ENCODE measurements around the gene C11orf16. TPM values are rescaled to one million over a fixed set of nuclear protein-coding genes. Genes with fewer than 3 reads are reported as not detected.

Gene C11orf16
- total and polyA plus RNA-seq, 2 experiments from 2014 or later: not detected

- Histone ChIP-seq H2AFZ (no peak overlapping the region), H4K20me1 (ENCODE audit: insufficient read depth, poor library complexity, severe bottlenecking) (no peaks in the 10 kb centered on the region), H3K36me3 (replicated peaks; ENCODE audit: insufficient read depth, low read depth) (no peaks in the 10 kb centered on the region), H3K4me1 (ENCODE audit: insufficient read depth) (no peaks in the 10 kb centered on the region), H3K4me2 (no peak overlapping the region), H3K27me3 (no peaks in the 10 kb centered on the region), H3K4me3 (no peak overlapping the region), H3K9me2 (replicated peaks; ENCODE audit: insufficient read depth) (no peaks in the 10 kb centered on the region), H3K9me3 (ENCODE audit: low read depth) (no peaks in the 10 kb centered on the region), H3K27ac (no peak overlapping the region), H3K79me2 (no peaks in the 10 kb centered on the region)
- 100% methylated on average over 5 of the region's 5 CpGs for WGBS (ENCODE audit: low lambda C conversion rate, missing lambda C conversion rate)
- no peak for TF ChIP-seq EZH2phosphoT487 (IDR thresholded peaks at IDR 0.05; ENCODE audit: low read depth, severe bottlenecking, unreplicated experiment)
- TF ChIP-seq EZH2 (IDR thresholded peaks at IDR 0.05; ENCODE audit: borderline replicate concordance): no peak
- TF ChIP-seq CTCF (IDR thresholded peaks at IDR 0.05; ENCODE audit: poor library complexity): no peak
- no peak for DNase-seq (ENCODE audit: low spot score)
Measured at GRCh38 chr11:8925711-8926110, 7.0 kb downstream of the C11orf16 start.

- Histone ChIP-seq H3K4me2 (no peak overlapping the region), H3K9me3 (ENCODE audit: low read depth) (no peaks in the 10 kb centered on the region), H3K9me2 (replicated peaks; ENCODE audit: insufficient read depth) (no peaks in the 10 kb centered on the region), H3K4me1 (ENCODE audit: insufficient read depth) (no peaks in the 10 kb centered on the region), H3K27me3 (no peaks in the 10 kb centered on the region), H2AFZ (no peak overlapping the region), H3K36me3 (replicated peaks; ENCODE audit: insufficient read depth, low read depth) (no peaks in the 10 kb centered on the region), H3K4me3 (no peak overlapping the region), H4K20me1 (ENCODE audit: insufficient read depth, poor library complexity, severe bottlenecking) (no peaks in the 10 kb centered on the region), H3K79me2 (no peaks in the 10 kb centered on the region), H3K27ac (no peak overlapping the region)
- 92% methylated on average over 5 of the region's 5 CpGs for WGBS (ENCODE audit: low lambda C conversion rate, missing lambda C conversion rate)
- TF ChIP-seq CTCF (IDR thresholded peaks at IDR 0.05; ENCODE audit: poor library complexity) (no peak), EZH2 (IDR thresholded peaks at IDR 0.05; ENCODE audit: borderline replicate concordance) (no peak), EZH2phosphoT487 (IDR thresholded peaks at IDR 0.05; ENCODE audit: low read depth, severe bottlenecking, unreplicated experiment) (no peak)
- no peak for DNase-seq (ENCODE audit: low spot score)
Measured at GRCh38 chr11:8922691-8923090, 10.1 kb downstream of the C11orf16 start.

GRCh38 chr11:8917157-8917825, 15.5 kb downstream of the C11orf16 start:
- peak; percentile 62 for DNase-seq (ENCODE audit: low spot score)
- Histone ChIP-seq H4K20me1 (ENCODE audit: insufficient read depth, poor library complexity, severe bottlenecking) (no peaks in the 10 kb centered on the region), H3K9me2 (replicated peaks; ENCODE audit: insufficient read depth) (no peaks in the 10 kb centered on the region), H2AFZ (no peak overlapping the region), H3K79me2 (peaks cover 19% of the 10 kb centered on the region), H3K4me3 (no peak overlapping the region), H3K27me3 (no peaks in the 10 kb centered on the region), H3K4me1 (ENCODE audit: insufficient read depth) (peaks cover 22% of the 10 kb centered on the region), H3K4me2 (peak overlapping the region; percentile 59), H3K9me3 (ENCODE audit: low read depth) (no peaks in the 10 kb centered on the region), H3K27ac (peak overlapping the region; percentile 79), H3K36me3 (replicated peaks; ENCODE audit: insufficient read depth, low read depth) (no peaks in the 10 kb centered on the region)
- 50% methylated on average over 5 of the region's 5 CpGs for whole genome bisulfite sequencing (ENCODE audit: low lambda C conversion rate, missing lambda C conversion rate)
- TF ChIP-seq CTCF (IDR thresholded peaks at IDR 0.05; ENCODE audit: poor library complexity): no peak
- no peak for TF ChIP-seq EZH2 (IDR thresholded peaks at IDR 0.05; ENCODE audit: borderline replicate concordance)
- no peak for TF ChIP-seq EZH2phosphoT487 (IDR thresholded peaks at IDR 0.05; ENCODE audit: low read depth, severe bottlenecking, unreplicated experiment)
